GM19239 (cell line): ENCODE data around the gene BLMH.

ENCODE experiments used
- DNase-seq: peaks from one replicate; pipeline ENCODE4 v3.0.0; 2011; ENCODE audit warnings: low spot score; ENCODE audit not compliant: insufficient read length
- FAIRE-seq: peaks from 2 replicates; lab custom pipeline; 2011; peaks lifted over from hg19 to GRCh38; lab: Jason Lieb, UNC

Gene BLMH

GRCh38 chr17:30256756-30257506 lies 34.8 kb downstream of the BLMH start:
- no peak for FAIRE-seq
- DNase-seq: no peak

- DNase-seq (no peak), FAIRE-seq (no peak)
Measured at GRCh38 chr17:30254150-30254549, 37.6 kb downstream of the BLMH start.

- DNase-seq (no peak), FAIRE-seq (no peak)
Measured at GRCh38 chr17:30253312-30253711, 38.4 kb downstream of the BLMH start.

DNA sequence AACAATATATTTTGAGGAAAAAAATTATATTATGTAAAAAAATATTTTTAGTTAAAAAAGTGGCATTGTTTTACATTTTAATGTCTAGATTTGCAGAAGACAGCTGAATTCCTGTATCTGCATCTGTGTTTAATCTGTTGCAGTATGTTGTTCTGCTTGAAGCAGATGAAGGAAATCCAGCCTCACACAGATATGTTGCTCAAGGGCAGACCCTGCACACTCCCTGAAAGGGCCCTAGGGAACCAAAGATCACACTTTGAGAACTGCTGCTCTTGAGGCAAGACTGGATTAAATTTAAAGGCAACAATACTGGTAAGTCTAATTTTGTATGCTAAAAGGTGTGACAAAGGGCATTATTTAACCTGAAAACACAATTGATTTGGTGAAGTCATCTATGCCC lies 39.8 kb downstream of the BLMH start:
- DNase-seq (no peak), FAIRE-seq (no peak)

GRCh38 chr17:30249460-30249859 lies 42.3 kb downstream of the BLMH start:
- no peak for FAIRE-seq
- DNase-seq: no peak

GRCh38 chr17:30248786-30249185 lies 43.0 kb downstream of the BLMH start:
- FAIRE-seq: no peak

GRCh38 chr17:30246460-30246859 lies 45.3 kb downstream of the BLMH start:
- FAIRE-seq (no peak), DNase-seq (no peak)

More at GRCh38 chr17:30248786-30249185, 43.0 kb downstream of the BLMH start:
- DNase-seq: no peak

- no peak for FAIRE-seq
Measured at GRCh38 chr17:30244853-30245385, 46.8 kb downstream of the BLMH start.

DNA sequence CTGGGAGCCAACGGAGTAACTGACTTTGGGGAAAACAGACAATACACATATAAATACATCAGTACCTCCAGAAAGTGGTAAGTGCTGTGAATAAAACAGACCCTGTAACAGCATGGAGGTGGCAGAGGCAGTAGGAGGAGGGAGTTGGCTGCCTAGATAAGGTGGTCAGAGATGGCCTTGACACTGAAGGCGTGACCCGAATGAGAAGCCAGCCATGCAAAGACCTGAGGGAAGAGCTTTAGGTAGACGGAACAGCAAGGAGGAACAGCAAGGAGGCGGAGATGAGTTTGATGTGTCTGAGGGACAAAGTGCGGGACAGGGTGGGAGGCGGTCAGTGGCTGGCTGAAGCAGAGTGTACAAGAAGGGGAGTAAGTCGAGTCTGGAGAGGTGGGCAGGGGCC lies 48.2 kb downstream of the BLMH start:
- no peak for FAIRE-seq
- DNase-seq: no peak

More at GRCh38 chr17:30244853-30245385, 46.8 kb downstream of the BLMH start:
- no peak for DNase-seq

DNA sequence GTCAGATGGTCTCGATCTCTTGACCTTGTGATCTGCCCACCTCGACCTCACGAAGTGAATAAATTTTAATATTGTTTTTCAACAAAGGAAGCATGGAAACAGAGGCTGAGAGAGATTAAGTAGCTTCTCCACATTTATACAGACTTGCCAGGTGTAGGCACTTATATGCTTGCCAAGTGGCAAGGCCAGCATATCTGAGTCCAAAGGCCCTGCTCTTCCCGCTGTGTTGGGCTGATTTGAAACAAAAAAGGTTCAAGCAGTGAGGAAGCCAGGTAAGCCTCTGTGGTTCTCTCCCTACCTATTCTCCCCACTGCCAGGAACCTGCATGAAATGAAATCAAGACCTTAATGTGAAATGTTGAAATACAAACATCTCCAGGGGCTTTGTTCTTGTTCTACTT lies 48.7 kb downstream of the BLMH start:
- DNase-seq (no peak), FAIRE-seq (no peak)

DNA sequence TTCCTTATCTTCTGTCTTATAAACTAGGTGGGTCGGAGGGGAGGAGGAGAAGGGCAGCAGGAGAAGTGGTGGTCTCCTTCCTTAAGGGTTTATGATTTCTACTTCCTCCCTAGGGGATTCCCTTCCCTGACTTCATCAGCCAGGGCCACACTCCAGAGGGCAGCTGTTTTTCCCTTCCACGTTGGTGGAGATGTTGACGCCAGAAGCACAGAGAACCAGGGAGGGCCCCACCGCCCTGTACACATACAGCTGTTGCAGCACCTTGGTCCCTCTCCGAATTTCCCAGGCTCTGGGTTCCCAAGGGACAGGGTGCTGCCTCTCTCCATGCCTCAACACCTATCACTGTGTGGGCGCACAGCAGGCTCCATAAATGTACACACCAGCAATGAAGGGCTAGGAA lies 50.7 kb downstream of the BLMH start:
- FAIRE-seq: no peak
- no peak for DNase-seq

- FAIRE-seq: no peak
- DNase-seq: no peak
Measured at GRCh38 chr17:30240177-30240576, 51.6 kb downstream of the BLMH start.

DNA sequence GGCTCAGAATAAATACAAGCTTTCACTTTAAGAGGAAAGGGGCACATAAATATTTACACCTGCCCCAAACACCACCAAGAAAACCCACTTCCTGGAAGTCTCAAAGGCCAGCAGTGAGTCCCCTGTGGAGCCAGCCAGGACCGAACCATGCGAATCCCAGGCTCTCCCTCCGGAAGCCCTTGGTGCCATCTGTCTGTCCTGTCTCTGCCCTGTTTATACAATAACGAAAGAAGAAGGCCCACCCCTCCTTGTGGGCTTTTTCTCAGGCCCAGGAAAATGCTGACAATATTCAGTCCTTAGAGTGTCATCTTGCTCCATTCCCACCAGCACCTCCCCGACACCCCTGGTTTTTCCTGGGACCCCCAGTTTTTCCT lies 52.7 kb downstream of the BLMH start:
- FAIRE-seq (no peak), DNase-seq (no peak)

GRCh38 chr17:30238387-30239088 lies 53.2 kb downstream of the BLMH start:
- no peak for FAIRE-seq
- no peak for DNase-seq

DNA sequence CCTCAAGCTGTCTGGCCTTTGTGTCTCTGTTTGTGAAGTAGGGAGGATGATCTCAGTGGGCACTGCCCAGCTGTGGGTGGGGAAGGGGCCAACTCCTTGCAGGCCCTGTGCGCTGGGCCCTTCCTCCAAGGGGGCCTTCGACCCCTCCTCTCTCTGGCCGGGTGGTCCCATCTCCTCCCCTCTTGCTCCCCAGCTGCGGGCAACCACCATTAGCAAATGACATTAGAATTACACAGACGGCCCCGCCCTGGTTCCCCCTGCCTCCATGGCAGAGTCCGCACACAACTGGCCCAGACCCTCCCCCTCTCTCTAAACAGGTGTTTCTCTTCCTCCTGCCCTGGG lies 53.8 kb downstream of the BLMH start:
- FAIRE-seq (no peak), DNase-seq (no peak)

- DNase-seq: no peak
- FAIRE-seq: no peak
Measured at GRCh38 chr17:30237296-30238002, 54.3 kb downstream of the BLMH start.

GRCh38 chr17:30236766-30237165 lies 55.0 kb downstream of the BLMH start:
- peak; percentile 76 for FAIRE-seq
- peak; percentile 61 for DNase-seq

DNA sequence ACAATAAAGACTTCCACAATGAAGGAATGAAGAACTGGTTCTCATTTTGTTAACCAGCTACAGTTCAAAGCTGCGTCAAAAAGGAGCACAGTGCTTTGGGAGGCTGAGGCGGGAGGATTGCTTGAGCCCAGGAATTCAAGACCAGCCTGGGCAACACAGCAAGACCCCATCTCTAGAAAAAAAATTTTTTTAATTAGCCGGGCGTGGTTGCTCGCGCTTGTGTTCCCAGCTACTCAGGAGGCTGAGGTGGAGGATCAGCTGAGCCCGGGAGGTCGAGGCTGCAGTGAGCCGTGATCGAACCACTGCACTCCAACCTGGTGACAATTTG lies 55.5 kb downstream of the BLMH start:
- DNase-seq: no peak
- FAIRE-seq: no peak

GRCh38 chr17:30235386-30236296 lies 56.1 kb downstream of the BLMH start, which contains the start of gene SLC6A4:
Gene SLC6A4 (minus strand): TSS chr17:30235697. CDS start chr17:30221958, 13,739 bp downstream.
- FAIRE-seq: peak; percentile 55
- no peak for DNase-seq

DNA sequence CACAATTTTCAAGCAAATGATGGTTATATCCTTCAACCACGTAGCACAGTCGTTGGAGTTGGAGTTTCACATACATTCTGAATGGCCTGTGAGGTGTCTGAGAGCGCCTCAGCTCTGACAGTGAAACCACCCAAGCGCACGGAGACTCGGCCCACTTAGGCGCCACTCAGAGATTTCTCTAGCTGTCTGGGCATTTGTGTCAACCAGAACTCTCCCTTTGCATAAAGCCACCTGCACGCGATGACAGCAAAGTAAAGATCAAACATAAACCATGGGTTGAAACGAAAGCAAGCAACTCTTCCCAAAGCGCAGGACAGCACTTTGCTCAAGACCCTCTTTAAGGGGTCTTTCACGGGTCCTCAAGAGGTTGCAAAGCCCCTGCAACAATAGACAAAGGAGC lies 56.8 kb downstream of the BLMH start:
- FAIRE-seq (peak; percentile 62), DNase-seq (no peak)
